Omental fat pad (tissue), 4 donors: ENCODE measurements around the gene INO80E. TPM values are rescaled to one million over a fixed set of nuclear protein-coding genes. Genes with fewer than 3 reads are reported as not detected.

ENCODE experiments used
- ATAC-seq: fragments of 150-250 bp; one replicate; pipeline ENCODE4 v1.9.1; 2016; ENCODE audit warnings: mild to moderate bottlenecking, moderate library complexity; ENCODE audit not compliant: low FRiP score
- DNase-seq: peaks from one replicate; pipeline ENCODE4 v3.0.0-alpha.2; 2019; ENCODE audit warnings: low spot score
- CTCF ChIP-seq, 3 donors: fragments of 450-650 bp; IDR thresholded peaks; one replicate each; pipeline ENCODE4 v1.5.1; 2016 to 2017; ENCODE audit warnings: antibody characterized with exemption in 3 of 3, mild to moderate bottlenecking in 3 of 3, moderate library complexity in 2 of 3
- total RNA-seq, 4 donors: library from RNA; depleted of rRNA; stranded (reverse); fragments of >200 nt; gene quantifications; one replicate each; pipeline ENCODE4 v1.1.0, GENCODE V29; 2016

INO80E gene
- total RNA-seq, 4 donors from 2014 or later, result 22.8 to 113 (median 31.1) TPM

- TF ChIP-seq CTCF (IDR thresholded peaks at IDR 0.05), result no peak
- no peak for ATAC-seq
- DNase-seq, result no peak
Measured at GRCh38 chr16:30023586-30023985, 27.5 kb downstream of the INO80E start.

- ATAC-seq, result no peak
- no peak for TF ChIP-seq CTCF (IDR thresholded peaks at IDR 0.05)
- DNase-seq, result no peak
Measured at GRCh38 chr16:30024451-30024850, 28.4 kb downstream of the INO80E start.

- ATAC-seq (no peak), DNase-seq (no peak)
- no peak for TF ChIP-seq CTCF (IDR thresholded peaks at IDR 0.05)
Measured at GRCh38 chr16:30025156-30025555, 29.1 kb downstream of the INO80E start.

- no peak for TF ChIP-seq CTCF (IDR thresholded peaks at IDR 0.05)
- DNase-seq (no peak), ATAC-seq (no peak)
Measured at GRCh38 chr16:30025574-30025973, 29.5 kb downstream of the INO80E start.

- TF ChIP-seq CTCF (IDR thresholded peaks at IDR 0.05), result no peak
- DNase-seq (no peak), ATAC-seq (no peak)
Measured at GRCh38 chr16:30026449-30026848, 30.4 kb downstream of the INO80E start.

- ATAC-seq (no peak), DNase-seq (no peak)
- TF ChIP-seq CTCF (IDR thresholded peaks at IDR 0.05), result no peak
Measured at GRCh38 chr16:30027588-30028437, 31.8 kb downstream of the INO80E start.
